COR-L47 (cell line): ENCODE results near the gene ACBD7.

Experiments used
- DNase-seq: peaks from one replicate; lab custom pipeline; 2025; lab: John Stamatoyannopoulos, UW

The ACBD7 gene

DNA sequence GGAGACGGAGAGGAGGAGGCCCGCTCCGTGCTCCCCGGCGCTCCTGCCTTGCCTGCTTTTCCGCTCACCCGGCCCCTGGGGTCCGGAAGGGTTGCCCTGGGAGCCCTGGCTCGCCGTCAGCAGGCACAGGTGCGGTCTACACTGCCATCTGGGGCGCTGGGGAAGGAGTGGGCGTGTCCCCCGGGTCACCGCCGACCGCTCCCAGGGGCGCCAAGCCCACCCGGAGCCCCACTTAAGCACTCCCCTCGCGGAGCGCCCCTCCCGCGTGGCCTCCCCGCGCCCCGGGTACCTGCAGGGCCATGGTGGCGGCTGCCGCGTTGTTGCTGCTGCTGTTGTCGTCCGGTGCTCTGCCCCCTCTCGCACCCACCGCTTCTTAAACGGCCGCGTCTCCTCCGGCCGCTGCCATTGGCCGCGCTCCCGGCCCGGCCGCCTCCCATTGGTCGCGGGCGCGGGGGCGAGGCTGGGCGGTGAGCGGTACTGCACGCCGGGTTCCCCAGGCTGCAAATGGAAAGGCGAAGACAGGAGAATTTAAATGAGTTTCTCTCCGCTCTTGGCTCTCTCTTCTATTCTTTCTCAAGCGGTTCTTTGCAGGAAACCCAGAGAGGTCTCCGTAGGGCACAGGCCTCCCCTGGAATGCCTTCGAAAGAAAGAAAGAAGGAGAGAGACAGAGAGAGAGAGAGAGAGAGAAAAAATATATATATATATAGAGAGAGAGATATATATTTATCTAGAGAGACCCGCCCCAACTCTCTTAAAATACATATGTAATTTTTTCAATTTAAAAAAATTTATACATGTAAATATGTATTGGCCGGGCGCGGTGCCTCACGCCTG, at the start of gene ACBD7:
Gene ACBD7 (minus strand): TSS at position 349 of the 834 bp plus-strand sequence. CDS start 48 bp downstream, at position 301.
- peak; percentile 71 for DNase-seq

- no peak for DNase-seq
Measured at GRCh38 chr10:15137636-15138035, 49.1 kb upstream of the ACBD7 start.

DNA sequence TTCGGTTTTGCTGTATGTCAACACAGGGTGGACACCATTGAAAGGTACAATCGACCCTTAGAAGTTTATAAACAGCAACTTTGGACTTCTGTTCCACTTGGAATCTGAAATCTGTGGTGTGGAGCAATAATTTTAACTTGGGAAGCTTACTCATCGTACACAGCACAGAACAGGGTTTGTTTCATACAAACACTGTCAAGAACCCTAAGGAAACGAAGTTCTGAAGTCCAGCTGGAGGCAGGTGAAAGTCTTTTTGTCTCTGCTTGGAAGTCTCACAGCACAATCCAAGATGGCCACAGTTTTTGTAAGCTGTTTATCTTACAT, 48.4 kb upstream of the ACBD7 start:
- no peak for DNase-seq

DNA sequence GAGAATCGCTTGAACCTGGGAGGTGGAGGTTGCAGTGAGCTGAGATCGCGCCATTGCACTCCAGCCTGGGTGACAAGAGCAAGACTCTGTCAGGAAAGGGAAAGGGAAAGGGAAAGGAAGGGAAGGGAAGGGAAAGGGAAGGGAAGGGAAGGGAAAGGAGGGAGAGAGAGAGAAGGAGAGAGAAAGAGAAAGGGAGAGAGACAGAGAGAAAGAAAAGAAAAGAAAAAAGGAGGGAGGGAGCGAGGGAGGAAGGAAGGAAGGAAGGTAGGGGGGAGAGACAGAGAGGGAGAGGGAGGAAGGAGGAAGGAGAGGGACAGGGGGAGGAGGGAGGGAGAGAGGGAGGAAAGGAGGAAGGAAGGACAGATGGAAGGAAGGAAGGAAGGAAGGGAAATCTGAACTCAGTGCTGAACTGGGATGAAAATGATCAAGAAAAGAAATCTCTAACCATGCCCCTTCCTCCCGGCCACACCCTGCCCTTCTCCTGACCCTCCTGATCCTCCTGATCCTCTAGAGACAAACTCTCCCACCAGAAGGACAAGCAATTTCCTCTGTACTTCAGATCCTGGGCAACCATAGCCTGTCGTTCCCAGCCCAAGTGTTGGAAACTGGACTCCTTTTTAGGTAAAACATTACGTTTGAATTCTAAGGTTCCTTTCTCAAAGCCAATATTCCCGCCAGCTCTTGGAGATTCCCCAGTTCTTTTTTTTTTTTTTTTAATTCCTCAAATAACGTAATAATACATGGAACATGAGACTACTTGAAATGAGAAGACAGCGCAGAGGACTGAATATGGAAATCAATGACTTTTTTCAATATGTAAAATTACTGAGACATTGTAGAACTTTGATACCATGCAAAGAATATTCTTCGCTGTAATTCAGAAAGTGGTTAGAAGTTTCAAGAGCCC, 47.8 kb upstream of the ACBD7 start:
- DNase-seq, result no peak

GRCh38 chr10:15131330-15131729, 42.8 kb upstream of the ACBD7 start:
- DNase-seq, result no peak

DNA sequence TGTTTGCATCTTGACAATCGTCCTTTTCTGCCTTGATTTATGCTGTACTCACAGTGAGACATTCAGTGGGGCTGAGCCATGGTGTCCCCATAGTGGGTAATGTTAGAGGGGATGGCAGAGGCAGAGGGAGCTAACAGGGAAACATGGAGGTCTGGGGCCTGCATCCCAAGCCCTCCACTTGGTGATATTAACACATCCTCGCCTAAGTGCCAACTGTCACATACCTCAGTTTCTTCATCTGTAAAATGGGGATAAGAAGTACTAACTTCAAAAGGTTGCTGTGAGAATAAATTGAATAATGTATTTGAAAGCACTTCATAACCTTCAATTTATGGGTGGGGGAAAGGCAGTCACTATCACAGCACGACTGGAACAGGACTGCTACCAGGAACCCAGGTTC, 36.3 kb upstream of the ACBD7 start:
- DNase-seq, result no peak

- no peak for DNase-seq
Measured at GRCh38 chr10:15124190-15124589, 35.6 kb upstream of the ACBD7 start.

DNA sequence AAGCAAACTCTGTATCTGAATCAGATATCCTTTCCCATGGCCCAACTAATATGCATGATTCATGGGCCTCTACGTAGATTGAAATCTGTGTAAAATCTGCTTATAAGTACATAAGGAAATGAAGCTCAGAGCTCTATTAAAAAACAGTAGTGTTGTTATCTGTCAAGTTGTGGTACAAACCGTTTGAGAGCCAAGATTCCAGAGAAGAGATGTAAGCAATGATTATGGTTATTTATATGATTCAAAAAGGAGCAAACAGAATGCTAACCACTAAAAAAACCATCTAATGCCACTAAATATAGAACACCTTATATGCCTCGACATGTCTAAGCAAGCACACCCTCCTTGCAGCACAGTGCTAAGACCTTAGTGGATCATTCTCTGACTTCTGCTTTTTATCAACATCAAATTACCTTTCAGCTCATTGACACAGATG, 35.2 kb upstream of the ACBD7 start:
- DNase-seq, result no peak

DNA sequence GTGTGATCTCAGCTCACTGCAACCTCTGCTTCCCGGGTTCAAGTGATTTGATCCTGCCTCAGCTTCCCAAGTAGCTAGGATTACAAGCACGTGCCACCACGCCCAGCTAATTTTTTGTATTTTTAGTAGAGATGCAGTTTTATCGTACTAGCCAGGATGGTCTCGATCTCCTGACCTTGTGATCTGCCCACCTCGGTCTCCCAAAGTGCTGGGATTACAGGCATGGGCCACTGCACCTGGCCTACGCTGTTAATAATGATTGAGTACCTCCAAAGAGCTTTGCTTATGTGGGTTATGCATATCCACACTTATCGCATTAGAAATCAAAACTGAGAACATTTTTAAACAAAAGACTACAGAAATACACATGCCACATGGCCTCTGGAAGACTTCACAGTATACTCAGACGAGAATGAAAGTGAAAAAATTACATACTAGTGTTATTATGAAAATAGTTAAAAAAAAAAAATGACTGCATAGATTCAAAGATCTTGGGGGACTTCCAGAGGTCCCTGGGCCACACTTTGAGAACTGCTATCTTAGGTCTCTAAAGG, 34.0 kb upstream of the ACBD7 start:
- DNase-seq, result no peak

- no peak for DNase-seq
Measured at GRCh38 chr10:15121707-15122106, 33.1 kb upstream of the ACBD7 start.

GRCh38 chr10:15120523-15120922, 31.9 kb upstream of the ACBD7 start:
- DNase-seq, result no peak

GRCh38 chr10:15118615-15119014, 30.0 kb upstream of the ACBD7 start:
- no peak for DNase-seq

DNA sequence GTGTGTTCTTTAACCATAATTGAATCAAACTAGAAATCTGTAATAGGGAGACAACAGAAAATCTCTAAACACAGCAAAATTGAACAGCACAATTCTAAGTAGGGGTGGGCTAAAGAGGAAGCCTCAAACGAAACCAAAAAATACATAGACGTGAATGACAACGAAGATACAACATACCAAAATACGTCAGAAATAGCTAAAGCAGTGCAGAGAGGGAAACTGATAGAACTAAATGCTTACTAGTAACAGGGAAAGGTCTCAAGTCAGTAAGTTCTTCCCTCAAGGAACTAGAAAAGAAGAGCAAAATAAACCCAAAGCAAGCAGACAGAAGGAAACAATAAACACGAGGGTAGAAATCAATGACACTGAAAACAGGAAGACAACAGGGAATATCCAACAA, 27.6 kb upstream of the ACBD7 start:
- DNase-seq, result no peak

DNA sequence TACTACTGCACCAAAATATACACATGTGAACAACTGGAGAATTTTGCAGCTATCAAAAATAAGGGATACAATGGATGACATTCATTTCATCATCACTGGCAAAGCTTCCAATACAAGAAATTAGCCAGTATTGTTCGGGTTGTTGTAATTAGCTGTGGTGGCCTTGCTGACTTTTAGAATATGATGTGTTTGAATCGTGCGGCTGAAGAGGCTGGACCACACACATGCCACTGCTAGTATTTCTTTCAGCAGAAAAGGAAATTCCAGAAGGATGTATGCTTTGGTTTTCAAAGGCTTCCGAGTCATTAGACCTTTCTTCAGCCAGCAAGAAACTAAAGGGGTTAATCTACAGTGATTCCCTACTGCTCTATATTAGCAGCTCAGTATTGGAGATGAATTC, 25.2 kb upstream of the ACBD7 start:
- DNase-seq, result no peak

- no peak for DNase-seq
Measured at GRCh38 chr10:15112657-15113056, 24.1 kb upstream of the ACBD7 start.

GRCh38 chr10:15106352-15107013, 17.9 kb upstream of the ACBD7 start:
- DNase-seq, result peak; percentile 13

GRCh38 chr10:15103513-15103912, 14.9 kb upstream of the ACBD7 start:
- no peak for DNase-seq

DNA sequence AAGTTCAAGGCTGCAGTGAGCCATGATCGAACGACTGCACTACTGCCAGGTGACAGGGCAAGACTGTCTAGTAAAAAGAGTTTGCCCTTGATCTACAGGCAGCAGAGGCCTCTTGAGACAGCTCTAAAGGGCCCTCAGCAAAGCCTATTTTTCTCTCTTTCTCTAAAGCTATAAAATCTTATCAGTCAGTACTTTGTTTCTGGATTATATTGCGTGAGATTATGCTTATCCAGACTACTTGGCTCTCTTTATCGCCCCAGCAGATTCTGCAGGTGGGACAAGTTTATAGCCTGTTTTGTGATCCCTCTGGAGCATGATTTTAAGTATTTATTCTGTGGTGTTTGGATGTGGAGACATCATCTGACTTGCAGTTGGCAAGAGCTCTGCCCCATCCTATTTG, 11.3 kb upstream of the ACBD7 start:
- no peak for DNase-seq

DNA sequence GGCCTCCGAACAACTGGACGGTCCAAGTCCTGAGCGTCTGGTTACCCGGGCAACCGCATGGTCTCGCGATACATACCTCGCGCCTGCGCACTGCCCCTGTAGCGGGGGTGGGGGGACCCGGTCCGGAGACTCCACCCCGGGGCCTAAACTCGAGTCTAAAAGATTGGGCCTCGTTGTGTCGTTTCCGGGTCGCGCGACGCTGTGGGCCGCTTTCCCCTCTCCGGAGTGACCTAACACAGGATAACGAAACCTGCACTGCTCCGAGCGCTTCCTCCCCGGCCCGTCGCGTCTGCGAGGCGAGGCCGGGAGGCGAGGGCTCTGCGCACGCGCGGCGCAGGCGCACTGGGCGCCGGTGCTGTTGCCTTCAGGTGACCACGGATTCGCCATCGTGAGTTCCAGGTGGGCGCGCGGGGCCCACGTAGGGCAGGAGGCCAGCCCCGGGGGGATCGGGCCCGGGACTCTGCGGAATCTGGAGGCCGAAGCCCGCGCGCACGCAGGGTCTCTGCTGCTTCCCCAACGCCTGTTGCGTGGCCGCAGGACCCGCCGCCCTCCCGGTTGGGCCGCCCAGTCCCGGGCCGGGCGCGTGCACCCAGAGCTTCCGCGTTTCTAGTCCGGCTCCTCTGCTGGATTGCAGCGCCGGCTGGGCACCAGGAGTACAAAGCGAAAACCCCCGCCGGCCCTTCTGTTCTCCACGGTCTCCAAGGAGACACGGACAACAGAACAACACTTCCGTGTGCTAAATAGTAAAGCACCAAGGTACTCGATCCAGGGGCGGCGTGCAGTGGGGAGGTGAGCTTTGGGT, 8.6 kb upstream of the ACBD7 start, which contains the start of gene RPP38:
Gene RPP38 (plus strand): TSS at position 345 of the 802 bp plus-strand sequence. CDS start 5,960 bp downstream, outside the sequence.
- peak; percentile 87 for DNase-seq

DNA sequence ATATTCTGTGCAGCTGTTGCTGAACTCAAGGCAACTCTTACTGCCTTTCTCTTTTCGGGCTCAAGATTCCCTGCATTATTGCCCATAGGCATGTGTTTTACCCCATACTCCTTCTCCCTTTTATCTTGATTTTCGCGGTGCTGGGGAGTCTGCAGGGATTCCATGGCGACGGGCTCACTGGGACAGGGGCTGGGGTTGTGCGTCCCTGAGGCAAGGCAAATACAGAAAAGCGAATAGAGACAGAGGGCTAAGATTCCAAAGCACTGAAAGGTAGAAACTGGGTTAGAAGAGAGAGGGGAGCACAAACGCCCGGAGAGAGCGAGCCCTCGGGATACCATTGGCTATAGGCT, 8.1 kb upstream of the ACBD7 start:
- no peak for DNase-seq

DNA sequence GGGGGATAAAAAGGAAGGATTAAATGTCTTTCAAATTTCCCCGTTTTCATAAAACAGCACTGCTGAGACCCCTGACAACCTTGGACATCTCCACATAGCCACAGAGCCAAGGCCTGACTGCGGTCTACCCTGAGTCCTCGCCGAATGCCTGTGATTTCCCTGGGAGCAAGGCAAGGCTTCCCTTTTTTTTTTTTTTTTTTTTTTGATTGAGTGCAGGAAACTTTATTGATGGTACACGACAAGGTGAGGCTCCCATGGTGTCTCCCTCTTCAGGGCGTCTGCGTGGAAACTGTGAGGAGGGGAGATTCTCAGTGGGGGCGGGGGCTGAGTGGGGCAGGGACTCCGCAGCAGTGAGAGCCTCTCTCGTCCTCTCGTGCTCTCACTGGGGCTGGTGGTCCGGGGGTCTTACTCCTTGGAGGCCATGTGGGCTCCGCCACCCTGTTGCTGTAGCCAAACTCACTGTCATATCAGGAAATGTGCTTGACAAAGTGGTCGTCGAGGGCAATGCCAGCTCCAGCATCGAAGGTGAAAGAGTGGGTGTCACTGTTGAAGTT, 4.4 kb upstream of the ACBD7 start:
- DNase-seq, result no peak
